ENCODE results near the gene HJURP.

GRCh38 chr2:233837694-233838229 lies 16.6 kb downstream of the HJURP start:
- no peak for TF ChIP-seq CTCF (conservative IDR thresholded peaks at IDR 0.05)
- TF ChIP-seq ZFX (IDR thresholded peaks at IDR 0.05) = no peak
